Gastroesophageal sphincter (tissue), 3 donors: Measurements from ENCODE around the gene ZNF804A.

ENCODE experiments used
- POLR2A ChIP-seq, 2 donors: fragments of 450-650 bp; IDR thresholded peaks; one replicate each; pipeline ENCODE4 v1.6.1; 2017; ENCODE audit warnings: antibody characterized with exemption in 2 of 2, mild to moderate bottlenecking in 2 of 2, moderate library complexity in 1 of 2
- POLR2AphosphoS5 ChIP-seq: sonication (generic); formaldehyde crosslinking; IDR thresholded peaks from one replicate; pipeline ENCODE4 v1.6.1; 2017; ENCODE audit warnings: antibody characterized with exemption
- TF ChIP-seq, protein P1 (sequence below), 4 experiments: fragments of 200-600 bp in 2 of 4; fragments of 450-650 bp in 2 of 4; sonication (generic) in 1 of 4; IDR thresholded peaks; one replicate each; pipeline ENCODE4 v1.5.1; 2017 to 2019; ENCODE audit warnings: antibody characterized with exemption in 4 of 4, mild to moderate bottlenecking in 2 of 4, moderate library complexity in 2 of 4

DNA sequence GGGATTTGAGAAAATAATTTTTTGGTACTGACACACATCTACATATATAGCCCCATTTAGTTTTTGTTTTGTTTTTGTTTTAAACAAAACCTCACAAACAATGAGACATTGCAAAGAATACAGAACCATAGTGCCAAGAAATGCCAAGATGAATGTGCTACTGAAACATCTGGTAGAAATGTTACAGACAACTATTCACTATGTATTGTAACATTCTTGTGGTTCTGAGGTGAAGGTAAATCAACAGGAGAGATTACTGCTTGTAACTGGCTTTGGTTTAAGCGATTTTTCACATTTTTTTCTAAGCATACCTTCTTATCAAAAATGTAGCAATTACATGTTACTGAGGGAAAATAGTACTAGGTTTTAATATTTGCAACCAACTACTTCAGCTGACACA is 281.3 kb downstream of the ZNF804A start:
- TF ChIP-seq POLR2AphosphoS5 (no peak), POLR2A (IDR thresholded peaks at IDR 0.05) (no peak)
- TF ChIP-seq, protein P1, sequence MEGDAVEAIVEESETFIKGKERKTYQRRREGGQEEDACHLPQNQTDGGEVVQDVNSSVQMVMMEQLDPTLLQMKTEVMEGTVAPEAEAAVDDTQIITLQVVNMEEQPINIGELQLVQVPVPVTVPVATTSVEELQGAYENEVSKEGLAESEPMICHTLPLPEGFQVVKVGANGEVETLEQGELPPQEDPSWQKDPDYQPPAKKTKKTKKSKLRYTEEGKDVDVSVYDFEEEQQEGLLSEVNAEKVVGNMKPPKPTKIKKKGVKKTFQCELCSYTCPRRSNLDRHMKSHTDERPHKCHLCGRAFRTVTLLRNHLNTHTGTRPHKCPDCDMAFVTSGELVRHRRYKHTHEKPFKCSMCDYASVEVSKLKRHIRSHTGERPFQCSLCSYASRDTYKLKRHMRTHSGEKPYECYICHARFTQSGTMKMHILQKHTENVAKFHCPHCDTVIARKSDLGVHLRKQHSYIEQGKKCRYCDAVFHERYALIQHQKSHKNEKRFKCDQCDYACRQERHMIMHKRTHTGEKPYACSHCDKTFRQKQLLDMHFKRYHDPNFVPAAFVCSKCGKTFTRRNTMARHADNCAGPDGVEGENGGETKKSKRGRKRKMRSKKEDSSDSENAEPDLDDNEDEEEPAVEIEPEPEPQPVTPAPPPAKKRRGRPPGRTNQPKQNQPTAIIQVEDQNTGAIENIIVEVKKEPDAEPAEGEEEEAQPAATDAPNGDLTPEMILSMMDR (IDR thresholded peaks at IDR 0.05): no peak
